ENCODE data around the gene ECHDC3.

The ECHDC3 gene

GRCh38 chr10:11787374-11787773 is 45.2 kb downstream of the ECHDC3 start:
- no peak for DNase-seq

GRCh38 chr10:11787846-11788245 is 45.7 kb downstream of the ECHDC3 start:
- DNase-seq, result no peak

GRCh38 chr10:11789306-11789705 is 47.1 kb downstream of the ECHDC3 start:
- DNase-seq, result no peak

GRCh38 chr10:11789956-11790355 is 47.8 kb downstream of the ECHDC3 start:
- DNase-seq, result no peak

GRCh38 chr10:11793762-11794479 is 51.7 kb downstream of the ECHDC3 start:
- DNase-seq, result no peak

- DNase-seq, result no peak
Observed at GRCh38 chr10:11794566-11794965, 52.4 kb downstream of the ECHDC3 start.

GRCh38 chr10:11795101-11795920 is 53.1 kb downstream of the ECHDC3 start:
- DNase-seq, result no peak

- DNase-seq, result no peak
Observed at GRCh38 chr10:11796474-11796873, 54.3 kb downstream of the ECHDC3 start.

GRCh38 chr10:11797281-11797680 is 55.1 kb downstream of the ECHDC3 start:
- no peak for DNase-seq

GRCh38 chr10:11797847-11798633 is 55.9 kb downstream of the ECHDC3 start:
- DNase-seq, result no peak

- DNase-seq, result peak in 1 of 2 donors; percentile 83
Observed at GRCh38 chr10:11798845-11799735, 56.9 kb downstream of the ECHDC3 start.

GRCh38 chr10:11799736-11800080 is 57.5 kb downstream of the ECHDC3 start:
- no peak for DNase-seq

GRCh38 chr10:11804336-11804735 is 62.2 kb downstream of the ECHDC3 start:
- no peak for DNase-seq

GRCh38 chr10:11805792-11806191 is 63.6 kb downstream of the ECHDC3 start:
- DNase-seq, result no peak

- DNase-seq, result no peak
Observed at GRCh38 chr10:11806706-11807105, 64.5 kb downstream of the ECHDC3 start.

GRCh38 chr10:11808808-11809207 is 66.6 kb downstream of the ECHDC3 start:
- no peak for DNase-seq

- DNase-seq, result no peak
Observed at GRCh38 chr10:11810313-11810766, 68.2 kb downstream of the ECHDC3 start.

GRCh38 chr10:11810973-11811372 is 68.8 kb downstream of the ECHDC3 start:
- DNase-seq, result no peak

GRCh38 chr10:11813177-11813576 is 71.0 kb downstream of the ECHDC3 start:
- DNase-seq, result no peak
